ENCODE measurements around the gene ATP11A. TPM values are rescaled to one million over a fixed set of nuclear protein-coding genes. Genes with fewer than 3 reads are reported as not detected.

ATP11A gene
- total and polyA plus RNA-seq, 4 donors = 3.1 to 68.1 (median 28.6) TPM

GRCh38 chr13:112715715-112716460 lies 26.1 kb downstream of the ATP11A start:
- ATAC-seq (ENCODE audit: low FRiP score) (no peak), DNase-seq (no peak)
- Histone ChIP-seq H3K4me3 (ENCODE audit: low read length in 2 of 2) (no peak overlapping the region), H3K36me3 (ENCODE audit: control insufficient read depth in 1 of 2, insufficient read depth in 2 of 2, low read length in 1 of 2) (no peaks in the 10 kb centered on the region), H3K9me3 (ENCODE audit: control insufficient read depth, low read length) (no peaks in the 10 kb centered on the region), H3K27ac (ENCODE audit: low read depth in 1 of 2, low read length in 2 of 2) (no peak overlapping the region), H3K27me3 (ENCODE audit: control insufficient read depth in 1 of 2, insufficient read depth in 2 of 2, low read length in 1 of 2) (no peaks in the 10 kb centered on the region), H3K4me1 (ENCODE audit: control insufficient read depth in 1 of 2, insufficient read depth in 2 of 2, low read length in 2 of 2) (no peaks in the 10 kb centered on the region)
- WGBS, 2 donors = 82 to 84% methylated on average over 13 of the region's 13 CpGs
- intact Hi-C loops (cut with DNase I) = no loop called here

DNA sequence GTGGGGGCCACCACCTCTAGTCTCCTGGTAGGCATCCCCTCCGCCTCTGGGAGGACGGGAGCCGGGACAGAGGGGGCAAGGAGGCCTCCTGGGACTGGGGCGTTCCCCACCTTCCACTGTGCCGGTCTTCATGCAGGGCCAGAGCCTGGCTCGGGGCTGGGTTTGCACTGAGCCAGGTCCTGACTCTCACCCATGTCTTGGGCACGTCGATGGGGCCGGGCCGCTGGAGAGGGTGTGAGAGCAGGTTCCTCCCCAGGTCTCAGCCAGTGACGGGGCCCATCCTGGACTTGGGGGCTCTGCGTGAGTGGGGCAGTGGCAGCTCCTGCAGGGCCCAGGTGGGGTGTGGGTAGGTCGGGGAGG lies 26.6 kb downstream of the ATP11A start:
- DNase-seq (no peak), ATAC-seq (ENCODE audit: low FRiP score) (no peak)
- Histone ChIP-seq H3K9me3 (ENCODE audit: control insufficient read depth, low read length) (no peaks in the 10 kb centered on the region), H3K27ac (ENCODE audit: low read depth in 1 of 2, low read length in 2 of 2) (no peak overlapping the region), H3K4me3 (ENCODE audit: low read length in 2 of 2) (no peak overlapping the region), H3K4me1 (ENCODE audit: control insufficient read depth in 1 of 2, insufficient read depth in 2 of 2, low read length in 2 of 2) (no peaks in the 10 kb centered on the region), H3K36me3 (ENCODE audit: control insufficient read depth in 1 of 2, insufficient read depth in 2 of 2, low read length in 1 of 2) (no peaks in the 10 kb centered on the region), H3K27me3 (ENCODE audit: control insufficient read depth in 1 of 2, insufficient read depth in 2 of 2, low read length in 1 of 2) (no peaks in the 10 kb centered on the region)
- 95 to 98% methylated on average over 13 of the region's 13 CpGs for WGBS, 2 donors
- intact Hi-C loops (cut with DNase I) = no loop called here

- 94 to 95% methylated on average over 14 of the region's 14 CpGs for WGBS, 2 donors
- intact Hi-C loops (cut with DNase I) = no loop called here
These were observed 27.1 kb downstream of the ATP11A start for GRCh38 chr13:112716841-112717520.

GRCh38 chr13:112718318-112718717 lies 28.5 kb downstream of the ATP11A start:
- Histone ChIP-seq H3K27ac (ENCODE audit: low read depth in 1 of 2, low read length in 2 of 2) (no peak overlapping the region), H3K4me3 (ENCODE audit: low read length in 2 of 2) (no peak overlapping the region), H3K36me3 (ENCODE audit: control insufficient read depth in 1 of 2, insufficient read depth in 2 of 2, low read length in 1 of 2) (no peaks in the 10 kb centered on the region), H3K27me3 (ENCODE audit: control insufficient read depth in 1 of 2, insufficient read depth in 2 of 2, low read length in 1 of 2) (no peaks in the 10 kb centered on the region), H3K4me1 (ENCODE audit: control insufficient read depth in 1 of 2, insufficient read depth in 2 of 2, low read length in 2 of 2) (no peaks in the 10 kb centered on the region), H3K9me3 (ENCODE audit: control insufficient read depth, low read length) (no peaks in the 10 kb centered on the region)
- 96 to 97% methylated on average over 9 of the region's 9 CpGs for WGBS, 2 donors
- no peak for DNase-seq
- intact Hi-C loops (cut with DNase I) = no loop called here
- no peak for ATAC-seq (ENCODE audit: low FRiP score)

More at GRCh38 chr13:112716841-112717520, 27.1 kb downstream of the ATP11A start:
- ATAC-seq (ENCODE audit: low FRiP score) = no peak
- no peaks in the 10 kb centered on the region for H3K36me3 ChIP-seq (ENCODE audit: control insufficient read depth in 1 of 2, insufficient read depth in 2 of 2, low read length in 1 of 2)
- no peak overlapping the region for H3K4me3 ChIP-seq (ENCODE audit: low read length in 2 of 2)
- no peak overlapping the region for H3K27ac ChIP-seq (ENCODE audit: low read depth in 1 of 2, low read length in 2 of 2)
- H3K9me3 ChIP-seq (ENCODE audit: control insufficient read depth, low read length) = no peaks in the 10 kb centered on the region
- no peaks in the 10 kb centered on the region for H3K4me1 ChIP-seq (ENCODE audit: control insufficient read depth in 1 of 2, insufficient read depth in 2 of 2, low read length in 2 of 2)
- no peak for DNase-seq
- no peaks in the 10 kb centered on the region for H3K27me3 ChIP-seq (ENCODE audit: control insufficient read depth in 1 of 2, insufficient read depth in 2 of 2, low read length in 1 of 2)

DNA sequence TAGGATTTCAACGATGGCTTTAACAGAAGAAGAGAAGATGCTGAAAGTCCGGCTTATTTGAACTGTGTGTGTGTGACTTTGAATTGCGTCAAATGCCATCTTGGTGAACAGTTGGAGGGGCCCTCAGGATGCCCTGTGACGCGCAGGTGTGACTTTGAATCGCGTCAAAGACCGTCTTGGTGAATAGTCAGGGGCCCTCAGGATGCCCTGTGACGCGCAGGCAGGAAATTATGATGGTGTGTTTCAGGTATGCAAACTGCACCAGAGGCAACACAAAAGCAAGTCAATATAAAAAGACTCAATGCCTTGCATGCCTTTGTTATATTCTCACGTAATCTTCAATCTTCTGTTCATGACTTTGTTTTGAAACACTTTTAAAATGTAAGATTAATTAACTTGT lies 29.2 kb downstream of the ATP11A start:
- intact Hi-C loops (cut with DNase I) = no loop called here
- no peak overlapping the region for H3K27ac ChIP-seq (ENCODE audit: low read depth in 1 of 2, low read length in 2 of 2)
- H3K9me3 ChIP-seq (ENCODE audit: control insufficient read depth, low read length) = no peaks in the 10 kb centered on the region
- no peak overlapping the region for H3K4me3 ChIP-seq (ENCODE audit: low read length in 2 of 2)
- H3K27me3 ChIP-seq (ENCODE audit: control insufficient read depth in 1 of 2, insufficient read depth in 2 of 2, low read length in 1 of 2) = no peaks in the 10 kb centered on the region
- WGBS, 2 donors = 86% methylated on average over 11 of the region's 11 CpGs
- ATAC-seq (ENCODE audit: low FRiP score) = no peak
- H3K4me1 ChIP-seq (ENCODE audit: control insufficient read depth in 1 of 2, insufficient read depth in 2 of 2, low read length in 2 of 2) = no peaks in the 10 kb centered on the region
- no peak for DNase-seq
- no peaks in the 10 kb centered on the region for H3K36me3 ChIP-seq (ENCODE audit: control insufficient read depth in 1 of 2, insufficient read depth in 2 of 2, low read length in 1 of 2)

GRCh38 chr13:112719556-112719955 lies 29.7 kb downstream of the ATP11A start:
- intact Hi-C loops (cut with DNase I) = no loop called here
- H3K9me3 ChIP-seq (ENCODE audit: control insufficient read depth, low read length) = no peaks in the 10 kb centered on the region
- ATAC-seq (ENCODE audit: low FRiP score) (no peak), DNase-seq (no peak)
- H3K36me3 ChIP-seq (ENCODE audit: control insufficient read depth in 1 of 2, insufficient read depth in 2 of 2, low read length in 1 of 2) = no peaks in the 10 kb centered on the region
- H3K4me3 ChIP-seq (ENCODE audit: low read length in 2 of 2) = no peak overlapping the region
- H3K4me1 ChIP-seq (ENCODE audit: control insufficient read depth in 1 of 2, insufficient read depth in 2 of 2, low read length in 2 of 2) = no peaks in the 10 kb centered on the region
- H3K27ac ChIP-seq (ENCODE audit: low read depth in 1 of 2, low read length in 2 of 2) = no peak overlapping the region
- WGBS, 2 donors = 44 to 53% methylated on average over 2 of the region's 2 CpGs
- H3K27me3 ChIP-seq (ENCODE audit: control insufficient read depth in 1 of 2, insufficient read depth in 2 of 2, low read length in 1 of 2) = no peaks in the 10 kb centered on the region

DNA sequence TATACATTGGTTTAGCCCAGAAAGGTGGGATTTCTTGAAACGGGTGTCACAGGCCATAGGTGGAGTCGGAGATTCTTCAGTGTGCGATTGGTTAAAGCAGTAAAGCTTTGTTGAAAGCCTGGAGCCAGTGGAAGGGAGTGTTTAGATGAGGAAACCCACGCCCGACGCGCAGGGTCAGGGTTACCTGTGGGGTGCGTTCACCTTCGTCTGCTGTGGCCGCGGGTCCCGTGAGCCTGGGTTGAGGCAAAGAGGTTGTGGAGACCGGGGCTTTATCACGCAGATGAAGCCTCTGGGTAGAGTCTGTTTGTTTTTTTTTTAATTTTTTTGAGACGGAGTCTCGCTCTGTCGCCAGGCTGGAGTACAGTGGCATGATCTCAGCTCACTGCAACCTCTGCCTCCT lies 30.4 kb downstream of the ATP11A start:
- H3K36me3 ChIP-seq (ENCODE audit: control insufficient read depth in 1 of 2, insufficient read depth in 2 of 2, low read length in 1 of 2) = no peaks in the 10 kb centered on the region
- WGBS, 2 donors = 97% methylated on average over 17 of the region's 17 CpGs
- H3K9me3 ChIP-seq (ENCODE audit: control insufficient read depth, low read length) = no peaks in the 10 kb centered on the region
- intact Hi-C loops (cut with DNase I) = no loop called here
- no peak overlapping the region for H3K27ac ChIP-seq (ENCODE audit: low read depth in 1 of 2, low read length in 2 of 2)
- no peak for ATAC-seq (ENCODE audit: low FRiP score)
- DNase-seq = no peak
- H3K4me3 ChIP-seq (ENCODE audit: low read length in 2 of 2) = no peak overlapping the region
- H3K4me1 ChIP-seq (ENCODE audit: control insufficient read depth in 1 of 2, insufficient read depth in 2 of 2, low read length in 2 of 2) = no peaks in the 10 kb centered on the region
- no peaks in the 10 kb centered on the region for H3K27me3 ChIP-seq (ENCODE audit: control insufficient read depth in 1 of 2, insufficient read depth in 2 of 2, low read length in 1 of 2)

DNA sequence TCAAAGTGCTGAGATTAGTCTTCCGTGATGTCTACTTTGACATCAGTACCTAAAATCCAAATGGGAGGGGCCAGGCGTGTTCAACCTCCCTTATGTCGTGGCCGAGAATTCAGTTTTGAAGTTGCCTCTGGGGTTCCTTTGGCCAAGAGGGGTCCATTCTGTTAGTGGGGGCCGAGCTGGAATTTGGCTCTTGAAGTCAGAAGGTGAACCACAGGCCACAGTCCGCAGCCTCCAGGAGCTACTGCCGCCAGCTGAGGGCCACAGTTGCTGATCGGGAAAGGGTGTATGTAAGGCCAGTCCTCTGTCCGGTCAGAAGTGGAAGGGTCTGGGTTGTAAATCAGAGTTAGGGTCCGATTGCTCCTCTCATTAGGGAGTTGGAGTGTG lies 31.0 kb downstream of the ATP11A start:
- no peak overlapping the region for H3K4me3 ChIP-seq (ENCODE audit: low read length in 2 of 2)
- intact Hi-C loops (cut with DNase I) = no loop called here
- H3K36me3 ChIP-seq (ENCODE audit: control insufficient read depth in 1 of 2, insufficient read depth in 2 of 2, low read length in 1 of 2) = no peaks in the 10 kb centered on the region
- no peaks in the 10 kb centered on the region for H3K27me3 ChIP-seq (ENCODE audit: control insufficient read depth in 1 of 2, insufficient read depth in 2 of 2, low read length in 1 of 2)
- ATAC-seq (ENCODE audit: low FRiP score) = no peak
- no peaks in the 10 kb centered on the region for H3K9me3 ChIP-seq (ENCODE audit: control insufficient read depth, low read length)
- WGBS, 2 donors = 96 to 99% methylated on average over 10 of the region's 10 CpGs
- H3K4me1 ChIP-seq (ENCODE audit: control insufficient read depth in 1 of 2, insufficient read depth in 2 of 2, low read length in 2 of 2) = no peaks in the 10 kb centered on the region
- H3K27ac ChIP-seq (ENCODE audit: low read depth in 1 of 2, low read length in 2 of 2) = no peak overlapping the region
- no peak for DNase-seq

Data from aorta (tissue), 5 donors.